ENCODE data around the gene KIF13A.

KIF13A gene

DNA sequence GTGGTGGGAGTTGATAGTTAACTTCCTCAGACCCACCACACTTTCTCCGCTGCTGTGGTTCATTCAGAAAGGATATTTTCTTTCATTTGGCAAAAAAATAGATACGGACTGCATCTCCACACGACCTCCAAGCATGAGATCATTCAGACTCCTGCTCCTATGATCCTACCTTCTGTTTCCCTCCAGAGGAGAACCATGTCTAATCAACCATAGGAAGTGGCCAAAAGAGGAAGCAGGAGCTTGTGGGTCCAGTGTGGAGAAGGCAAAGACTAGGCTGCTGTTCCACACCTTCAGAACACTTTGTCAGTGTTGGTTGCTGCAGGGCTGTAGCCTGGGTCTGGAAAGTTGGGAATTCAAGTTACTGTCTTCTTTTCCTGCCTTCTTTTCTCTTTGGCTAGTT is 10.6 kb upstream of the KIF13A start:
- no peak for TF ChIP-seq CTCF (conservative IDR thresholded peaks at IDR 0.05; ENCODE audit: low read depth, low read length)
- no peak overlapping the region for H3K4me3 ChIP-seq (ENCODE audit: low read length)
- no peak for DNase-seq (ENCODE audit: low read depth)

GRCh38 chr6:17995414-17995813 is 8.0 kb upstream of the KIF13A start:
- H3K4me3 ChIP-seq (ENCODE audit: low read length), result no peak overlapping the region
- TF ChIP-seq CTCF (conservative IDR thresholded peaks at IDR 0.05; ENCODE audit: low read depth, low read length), result no peak

DNA sequence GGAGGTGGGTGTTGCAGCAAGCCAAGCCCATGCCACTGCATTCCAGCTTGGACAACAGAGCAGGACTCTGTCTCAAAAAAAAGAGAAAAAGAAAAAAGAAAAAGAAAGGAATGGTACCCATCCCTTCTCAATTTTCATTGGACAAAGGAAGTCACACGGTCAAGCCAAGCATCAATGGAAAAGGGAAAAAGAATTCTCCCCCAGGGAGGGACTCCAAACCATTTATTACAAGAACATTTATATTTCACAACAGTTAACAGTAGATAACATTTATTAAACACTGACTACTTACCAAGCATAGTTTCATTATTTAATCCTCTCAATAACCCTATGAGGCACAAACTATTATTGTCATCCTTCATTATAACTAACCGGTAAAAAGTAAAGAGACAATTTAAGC is 6.6 kb upstream of the KIF13A start:
- no peak for TF ChIP-seq CTCF (conservative IDR thresholded peaks at IDR 0.05; ENCODE audit: low read depth, low read length)
- no peak for DNase-seq (ENCODE audit: low read depth)
- H3K4me3 ChIP-seq (ENCODE audit: low read length), result no peak overlapping the region

More at GRCh38 chr6:17995414-17995813, 8.0 kb upstream of the KIF13A start:
- no peak for DNase-seq (ENCODE audit: low read depth)

- H3K4me3 ChIP-seq (ENCODE audit: low read length), result peak overlapping the region; percentile 67
- DNase-seq (ENCODE audit: low read depth), result no peak
- TF ChIP-seq CTCF (conservative IDR thresholded peaks at IDR 0.05; ENCODE audit: low read depth, low read length), result no peak
Observed at GRCh38 chr6:17988422-17988944, 1.0 kb upstream of the KIF13A start.

GRCh38 chr6:17987697-17988421 is 424 bp upstream of the KIF13A start:
- H3K4me3 ChIP-seq (ENCODE audit: low read length), result peak overlapping the region; percentile 67
- TF ChIP-seq CTCF (conservative IDR thresholded peaks at IDR 0.05; ENCODE audit: low read depth, low read length), result no peak
- peak; percentile 70 for DNase-seq (ENCODE audit: low read depth)

GRCh38 chr6:17986656-17987446 is 584 bp downstream of the KIF13A start:
- H3K4me3 ChIP-seq (ENCODE audit: low read length), result peak overlapping the region; percentile 88
- DNase-seq (ENCODE audit: low read depth), result no peak
- no peak for TF ChIP-seq CTCF (conservative IDR thresholded peaks at IDR 0.05; ENCODE audit: low read depth, low read length)
